Endodermal cell (in vitro differentiated cells): Measurements from ENCODE around the gene FPGS. TPM values are rescaled to one million over a fixed set of nuclear protein-coding genes. Genes with fewer than 3 reads are reported as not detected.

ENCODE experiments used
- DNase-seq: peaks from one replicate; pipeline ENCODE4 v3.0.0-alpha.2; 2017
- H3K27ac ChIP-seq: 2 replicates; pipeline ENCODE4 v1.5.1; 2013; ENCODE audit warnings: mild to moderate bottlenecking, low read depth, low read length, moderate library complexity
- H3K27me3 ChIP-seq: 2 replicates; pipeline ENCODE4 v1.6.1; 2013; ENCODE audit warnings: mild to moderate bottlenecking, low read length, moderate library complexity; ENCODE audit not compliant: insufficient read depth, control insufficient read depth, poor library complexity, severe bottlenecking
- H3K36me3 ChIP-seq: 2 replicates; pipeline ENCODE4 v1.7.0; 2013; ENCODE audit warnings: mild to moderate bottlenecking, low read length, moderate library complexity; ENCODE audit not compliant: control insufficient read depth, insufficient read depth
- H3K4me1 ChIP-seq: one replicate; pipeline ENCODE4 v1.7.0; 2013; ENCODE audit warnings: low read length; ENCODE audit not compliant: control insufficient read depth, insufficient read depth
- H3K4me3 ChIP-seq: 2 replicates; pipeline ENCODE4 v1.5.1; 2013; ENCODE audit warnings: mild to moderate bottlenecking, low read length, moderate library complexity
- H3K9ac ChIP-seq: 2 replicates; pipeline ENCODE4 v1.6.1; 2013; ENCODE audit warnings: mild to moderate bottlenecking, low read length, moderate library complexity; ENCODE audit not compliant: poor library complexity, severe bottlenecking; ENCODE audit errors: extremely low read depth
- H3K9me3 ChIP-seq: 2 replicates; pipeline ENCODE4 v1.6.1; 2013; ENCODE audit warnings: mild to moderate bottlenecking, low read length, moderate library complexity; ENCODE audit not compliant: control insufficient read depth
- H3K27ac Mint-ChIP-seq: 2 replicates; pipeline ENCODE4 v1.8.0; 2020; ENCODE audit warnings: mixed read lengths
- H3K27me3 Mint-ChIP-seq: 2 replicates; pipeline ENCODE4 v1.8.0; 2021; ENCODE audit warnings: mild to moderate bottlenecking, mixed read lengths; ENCODE audit not compliant: insufficient read depth
- H3K36me3 Mint-ChIP-seq: 2 replicates; pipeline ENCODE4 v1.8.0; 2020; ENCODE audit warnings: low read depth, mixed read lengths
- H3K4me1 Mint-ChIP-seq: 2 replicates; pipeline ENCODE4 v1.8.0; 2020; ENCODE audit warnings: mixed read lengths
- H3K4me3 Mint-ChIP-seq: 2 replicates; pipeline ENCODE4 v1.8.0; 2020; ENCODE audit warnings: mild to moderate bottlenecking, moderate library complexity, mixed read lengths
- H3K9me3 Mint-ChIP-seq: 2 replicates; pipeline ENCODE4 v1.8.0; 2020; ENCODE audit warnings: mild to moderate bottlenecking, mixed read lengths
- WGBS, 2 experiments: methylation state at CpG; one replicate each; pipeline versions ENCODE4 v1.1.5 to v1.1.7; 2013; ENCODE audit warnings: missing lambda C conversion rate in 2 of 2, mixed read lengths in 1 of 2; ENCODE audit not compliant: insufficient coverage in 1 of 2, insufficient read length in 1 of 2; 5-methylcytosine and 5-hydroxymethylcytosine counted together
- total RNA-seq, 2 donors: library from RNA; stranded (reverse); fragmentation: NEBNext Ultra II Directional in 1 of 2; extraction: Animal tissue kit (Norgen Biotek cat#: 25700) in 1 of 2; gene quantifications; 2 replicates in 1 of 2; 3 replicates in 1 of 2; pipeline ENCODE4 v1.2.1, GENCODE V29; 2021
- TF ChIP-seq, protein P1 (sequence below): fragments of 200-600 bp; sonication (generic); conservative IDR thresholded peaks from 2 replicates; pipeline ENCODE4 v1.5.0; 2021; ENCODE audit warnings: antibody characterized with exemption, mild to moderate bottlenecking

Gene FPGS
- total RNA-seq, 2 donors from 2014 or later: 75.2 to 76.4 TPM

GRCh38 chr9:127848756-127849504 is 46.2 kb downstream of the FPGS start:
- Histone ChIP-seq H3K36me3 (no peaks in the 10 kb centered on the region), H3K4me1 (no peaks in the 10 kb centered on the region), H3K27ac (no peak overlapping the region), H3K4me3 (no peak overlapping the region), H3K9me3 (peaks cover 11% of the 10 kb centered on the region), H3K27me3 (no peaks in the 10 kb centered on the region), H3K9ac (no peak overlapping the region)
- H3K9me3 Mint-ChIP-seq: peaks cover 16% of the 10 kb centered on the region
- WGBS, 2 experiments: 89 to 95% methylated on average over 7 to 10 of the region's 10 CpGs
- no peak overlapping the region for H3K4me3 Mint-ChIP-seq
- no peaks in the 10 kb centered on the region for H3K36me3 Mint-ChIP-seq
- TF ChIP-seq, protein P1, sequence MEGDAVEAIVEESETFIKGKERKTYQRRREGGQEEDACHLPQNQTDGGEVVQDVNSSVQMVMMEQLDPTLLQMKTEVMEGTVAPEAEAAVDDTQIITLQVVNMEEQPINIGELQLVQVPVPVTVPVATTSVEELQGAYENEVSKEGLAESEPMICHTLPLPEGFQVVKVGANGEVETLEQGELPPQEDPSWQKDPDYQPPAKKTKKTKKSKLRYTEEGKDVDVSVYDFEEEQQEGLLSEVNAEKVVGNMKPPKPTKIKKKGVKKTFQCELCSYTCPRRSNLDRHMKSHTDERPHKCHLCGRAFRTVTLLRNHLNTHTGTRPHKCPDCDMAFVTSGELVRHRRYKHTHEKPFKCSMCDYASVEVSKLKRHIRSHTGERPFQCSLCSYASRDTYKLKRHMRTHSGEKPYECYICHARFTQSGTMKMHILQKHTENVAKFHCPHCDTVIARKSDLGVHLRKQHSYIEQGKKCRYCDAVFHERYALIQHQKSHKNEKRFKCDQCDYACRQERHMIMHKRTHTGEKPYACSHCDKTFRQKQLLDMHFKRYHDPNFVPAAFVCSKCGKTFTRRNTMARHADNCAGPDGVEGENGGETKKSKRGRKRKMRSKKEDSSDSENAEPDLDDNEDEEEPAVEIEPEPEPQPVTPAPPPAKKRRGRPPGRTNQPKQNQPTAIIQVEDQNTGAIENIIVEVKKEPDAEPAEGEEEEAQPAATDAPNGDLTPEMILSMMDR: no peak
- no peaks in the 10 kb centered on the region for H3K27me3 Mint-ChIP-seq
- no peak for DNase-seq
- H3K4me1 Mint-ChIP-seq: no peaks in the 10 kb centered on the region
- H3K27ac Mint-ChIP-seq: no peak overlapping the region

- no peaks in the 10 kb centered on the region for H3K36me3 Mint-ChIP-seq
- peaks cover 11% of the 10 kb centered on the region for H3K9me3 ChIP-seq
- H3K27me3 ChIP-seq: no peaks in the 10 kb centered on the region
- no peaks in the 10 kb centered on the region for H3K27me3 Mint-ChIP-seq
- H3K9me3 Mint-ChIP-seq: peaks cover 16% of the 10 kb centered on the region
- TF ChIP-seq, protein P1: no peak
- 96 to 97% methylated on average over 5 to 17 of the region's 17 CpGs for WGBS, 2 experiments
- no peak overlapping the region for H3K27ac ChIP-seq
- DNase-seq: no peak
- no peaks in the 10 kb centered on the region for H3K36me3 ChIP-seq
- H3K4me1 ChIP-seq: no peaks in the 10 kb centered on the region
- no peak overlapping the region for H3K4me3 Mint-ChIP-seq
- H3K4me3 ChIP-seq: no peak overlapping the region
- no peak overlapping the region for H3K27ac Mint-ChIP-seq
- H3K4me1 Mint-ChIP-seq: no peaks in the 10 kb centered on the region
- H3K9ac ChIP-seq: no peak overlapping the region
Measured at GRCh38 chr9:127850286-127850830, 47.7 kb downstream of the FPGS start.

DNA sequence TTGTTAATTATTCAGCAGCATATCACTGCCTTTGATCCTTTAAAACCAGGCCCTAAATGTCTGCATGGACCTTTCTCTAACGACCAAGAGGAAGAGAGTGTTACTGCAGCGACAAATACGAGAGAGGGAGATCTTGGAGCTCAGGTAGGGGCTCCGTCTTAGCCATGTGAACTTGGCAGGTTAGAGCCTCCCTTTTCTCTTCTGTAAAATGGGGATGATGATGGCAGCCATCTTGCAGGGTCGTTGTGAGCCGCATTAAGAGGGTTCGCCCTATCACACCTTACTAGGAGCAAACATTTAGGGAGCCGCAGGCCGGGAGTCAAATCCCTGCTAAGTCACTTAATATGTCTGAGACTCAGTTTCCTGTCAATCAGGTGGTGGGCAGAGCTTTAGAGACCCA is 50.1 kb downstream of the FPGS start:
- whole genome bisulfite sequencing, 2 experiments: 88 to 90% methylated on average over 4 to 9 of the region's 9 CpGs
- no peak overlapping the region for H3K27ac ChIP-seq
- H3K27me3 Mint-ChIP-seq: no peaks in the 10 kb centered on the region
- H3K4me1 ChIP-seq: no peaks in the 10 kb centered on the region
- DNase-seq: no peak
- TF ChIP-seq, protein P1: no peak
- H3K36me3 Mint-ChIP-seq: no peaks in the 10 kb centered on the region
- H3K36me3 ChIP-seq: no peaks in the 10 kb centered on the region
- peaks cover 11% of the 10 kb centered on the region for H3K9me3 ChIP-seq
- H3K27me3 ChIP-seq: no peaks in the 10 kb centered on the region
- peaks cover 16% of the 10 kb centered on the region for H3K9me3 Mint-ChIP-seq
- peaks cover 11% of the 10 kb centered on the region for H3K4me1 Mint-ChIP-seq
- H3K9ac ChIP-seq: no peak overlapping the region
- H3K27ac Mint-ChIP-seq: no peak overlapping the region
- no peak overlapping the region for H3K4me3 ChIP-seq
- H3K4me3 Mint-ChIP-seq: no peak overlapping the region
